Astrocyte (in vitro differentiated cells and primary cell): ENCODE results near the gene ATAD2B.

ENCODE experiments used
- CTCF ChIP-seq: IDR thresholded peaks from 2 replicates; pipeline ENCODE4 v1.5.1; 2011; ENCODE audit warnings: low read depth, mild to moderate bottlenecking, inconsistent platforms, low read length, moderate library complexity; ENCODE audit not compliant: insufficient read depth
- EZH2 ChIP-seq: IDR thresholded peaks from 2 replicates; pipeline ENCODE4 v1.6.1; 2012; ENCODE audit warnings: mild to moderate bottlenecking, low read length, inconsistent platforms; ENCODE audit not compliant: insufficient read depth

- TF ChIP-seq CTCF (no peak), EZH2 (no peak)
These were observed 89.9 kb downstream of the ATAD2B start for GRCh38 chr2:23836971-23837565.
